SW480 (cell line): ENCODE results near the gene FSD1.
"Not testable (repeated sequence)": the region's sequence is repeated elsewhere in the genome, so short reads cannot be mapped to it uniquely, and the experiment has no call there.

Source experiments
- DNase-seq: peaks from one replicate; pipeline ENCODE4 v3.0.0-alpha.2; 2016; ENCODE audit warnings: low spot score

FSD1 gene

GRCh38 chr19:4284974-4285373 is 19.4 kb upstream of the FSD1 start:
- DNase-seq: no peak

GRCh38 chr19:4286141-4286540 is 18.3 kb upstream of the FSD1 start:
- not testable (repeated sequence) for DNase-seq

DNA sequence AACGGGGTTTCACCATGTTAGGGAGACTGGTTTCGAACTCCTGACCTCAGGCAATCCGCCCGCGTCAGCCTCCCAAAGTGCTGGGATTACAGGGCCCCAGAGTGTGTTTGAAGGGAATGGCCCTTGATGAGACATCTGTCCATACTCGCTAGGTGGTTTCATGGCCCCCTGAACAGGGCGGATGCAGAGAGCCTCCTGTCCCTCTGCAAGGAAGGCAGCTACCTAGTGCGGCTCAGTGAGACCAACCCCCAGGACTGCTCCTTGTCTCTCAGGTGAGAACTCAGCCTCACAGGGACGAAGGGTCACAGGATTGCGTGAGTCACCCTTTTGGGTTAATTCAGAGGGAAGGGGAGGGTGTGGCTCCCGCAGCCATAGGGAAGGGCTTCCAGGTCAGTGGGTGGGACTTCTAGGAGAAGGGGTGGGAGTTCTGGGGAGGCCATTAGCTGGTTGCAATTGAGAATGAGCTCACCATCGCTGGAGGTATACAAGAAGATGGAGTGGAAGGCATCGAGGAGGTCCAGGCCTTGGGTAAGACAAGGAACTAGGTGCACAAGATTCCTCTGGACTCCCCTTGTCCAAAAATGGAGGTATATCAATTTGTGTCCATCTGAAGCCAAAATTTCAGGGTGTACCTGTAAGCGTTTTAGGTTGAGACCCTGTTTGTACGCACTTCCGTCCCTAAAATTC is 16.2 kb upstream of the FSD1 start:
- DNase-seq: peak; percentile 69

DNA sequence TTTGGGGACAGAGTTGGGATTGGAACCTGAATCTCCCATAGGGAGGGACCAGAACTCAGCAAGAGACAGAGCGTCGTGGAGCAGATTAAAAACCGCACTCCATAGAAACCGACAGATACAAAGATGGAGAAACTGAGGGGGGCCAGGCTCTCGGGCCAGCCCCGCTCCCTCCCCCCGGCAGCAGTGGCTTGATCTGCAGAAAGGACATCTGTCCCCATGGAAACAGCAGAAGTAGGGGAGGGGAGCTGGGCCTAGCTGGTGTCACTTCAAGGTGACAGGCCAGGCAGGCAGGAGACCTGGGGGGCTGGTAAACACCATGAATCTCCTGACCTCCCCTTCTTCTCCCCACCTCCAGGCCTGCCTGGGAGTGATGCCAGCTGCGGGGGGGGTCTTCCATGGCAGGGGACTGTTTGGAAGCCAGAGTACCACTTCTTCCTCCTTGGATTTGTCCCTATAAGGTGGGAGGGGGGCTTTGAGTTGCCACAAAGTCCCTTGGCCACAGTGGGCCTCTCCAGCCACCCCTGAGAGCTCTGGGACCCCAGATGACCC is 13.1 kb upstream of the FSD1 start:
- DNase-seq: no peak

DNA sequence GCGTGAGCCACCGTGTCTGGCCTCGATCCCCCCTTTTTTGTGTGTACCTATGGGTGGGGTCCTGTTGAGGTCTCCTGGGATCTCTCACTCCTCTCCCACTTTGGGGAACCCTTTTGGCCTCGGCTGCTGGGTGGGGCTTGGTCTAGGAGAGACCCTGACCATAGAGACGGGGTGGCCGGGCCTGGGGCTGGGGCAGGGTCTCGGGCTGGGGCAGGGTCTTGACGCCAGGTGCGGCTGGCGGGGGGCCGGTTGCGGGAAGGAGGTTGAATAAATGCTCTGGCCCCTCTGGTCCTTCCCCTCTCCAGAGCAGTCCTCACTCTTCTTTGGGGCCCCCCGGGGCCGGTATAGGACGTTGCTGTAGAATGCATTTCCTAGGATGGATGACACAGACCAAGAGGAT is 11.9 kb upstream of the FSD1 start:
- no peak for DNase-seq

DNA sequence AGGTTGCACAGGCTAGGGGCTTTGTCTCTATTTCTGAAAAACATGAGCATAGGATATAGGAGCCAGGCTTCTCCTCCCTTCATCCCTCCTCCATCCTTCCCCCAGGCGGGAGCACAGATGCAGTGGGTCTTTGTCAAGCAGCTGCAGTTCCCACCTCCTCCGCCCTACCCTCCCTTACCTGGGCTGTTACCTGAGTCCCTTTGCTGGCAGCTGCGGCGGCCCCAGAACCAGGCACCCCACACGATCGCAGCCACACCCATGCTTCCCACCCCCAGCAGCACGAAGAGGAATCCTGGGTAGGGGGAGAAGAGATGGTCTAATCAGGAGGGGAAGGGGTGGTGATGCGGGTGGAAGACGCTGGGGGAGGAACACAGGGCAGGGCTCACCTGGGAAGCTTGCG is 10.0 kb upstream of the FSD1 start:
- DNase-seq: no peak

DNA sequence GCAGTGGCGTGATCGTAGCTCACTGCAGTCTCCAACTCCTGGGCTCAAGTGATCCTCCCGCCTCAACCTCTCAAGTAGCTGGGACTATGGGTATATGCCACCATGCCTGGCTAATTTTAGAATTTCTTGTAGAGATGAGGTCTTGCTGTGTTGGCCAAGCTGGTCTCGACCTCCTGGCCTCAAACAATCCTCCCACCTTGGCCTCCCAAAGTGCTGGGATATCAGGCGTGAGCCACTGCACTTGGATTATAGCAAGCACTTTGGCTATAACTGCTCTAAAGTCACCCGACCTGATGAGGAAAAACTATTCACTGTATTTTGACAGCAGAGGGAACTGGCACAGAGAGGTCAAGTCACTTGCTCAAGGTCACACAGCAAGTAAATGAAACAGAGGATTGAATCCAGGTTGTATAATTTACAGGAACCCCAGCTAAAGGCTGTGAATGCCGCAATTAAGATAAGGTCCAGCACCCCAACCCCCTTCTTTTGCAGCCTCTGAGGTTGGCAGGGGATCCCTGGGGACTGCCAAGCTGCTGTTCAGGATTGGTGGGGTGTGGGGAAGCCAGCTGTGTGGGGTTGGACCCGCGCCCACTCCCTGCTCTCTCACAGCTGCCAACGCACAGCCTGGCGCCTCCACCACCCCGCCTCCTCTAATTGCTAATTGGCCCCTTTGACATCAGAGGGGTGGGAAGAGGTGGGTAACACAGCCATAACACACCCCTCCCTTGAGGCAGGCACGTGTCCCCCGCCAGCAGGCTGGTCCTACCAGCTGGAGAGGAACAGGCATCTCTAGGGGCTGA is 8.2 kb upstream of the FSD1 start:
- DNase-seq: no peak

DNA sequence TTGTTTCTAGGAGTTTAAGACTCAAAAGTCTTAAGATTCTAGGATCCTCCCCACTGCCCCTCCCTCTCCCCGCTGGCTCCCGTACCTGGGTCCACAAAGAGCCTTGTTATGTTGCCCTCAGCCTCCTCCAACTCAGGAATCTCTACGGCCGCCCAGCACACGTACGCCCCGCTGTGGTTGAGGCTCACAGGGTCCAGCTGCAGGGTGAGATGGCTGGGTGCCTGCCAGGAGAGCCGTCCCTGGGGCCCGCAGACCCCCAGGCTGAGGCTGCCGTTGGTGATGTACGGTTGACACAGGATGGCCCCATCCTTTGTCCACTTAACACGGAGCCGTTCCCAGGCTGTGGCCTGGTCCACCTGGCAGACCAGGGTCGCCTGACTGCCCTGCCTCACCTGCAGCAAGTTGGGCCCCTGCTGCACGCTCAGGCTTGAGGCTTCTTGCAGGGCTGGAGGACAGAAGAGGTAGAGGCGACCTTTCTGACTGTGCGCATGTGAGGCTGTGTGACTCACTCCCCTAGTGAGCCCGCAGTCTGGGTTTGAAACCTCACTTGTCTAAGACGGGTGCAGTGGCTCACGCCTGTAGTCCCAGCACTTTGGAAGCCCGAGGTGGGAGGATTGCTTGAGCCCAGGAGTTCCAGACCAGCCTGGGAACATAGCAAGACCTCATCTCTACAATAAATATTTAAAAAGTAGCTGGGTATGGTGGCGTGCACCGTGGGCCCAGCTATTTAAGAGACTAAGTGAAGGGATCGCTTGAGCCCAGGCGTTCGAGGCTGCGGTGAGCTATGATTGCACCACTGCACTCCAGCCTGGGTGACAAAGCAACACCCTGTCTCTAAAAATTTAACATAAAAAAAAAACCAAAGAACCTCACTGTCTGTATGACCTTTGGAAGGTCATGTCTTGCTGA is 6.2 kb upstream of the FSD1 start:
- DNase-seq: no peak

GRCh38 chr19:4298810-4299550 is 5.4 kb upstream of the FSD1 start:
- no peak for DNase-seq

DNA sequence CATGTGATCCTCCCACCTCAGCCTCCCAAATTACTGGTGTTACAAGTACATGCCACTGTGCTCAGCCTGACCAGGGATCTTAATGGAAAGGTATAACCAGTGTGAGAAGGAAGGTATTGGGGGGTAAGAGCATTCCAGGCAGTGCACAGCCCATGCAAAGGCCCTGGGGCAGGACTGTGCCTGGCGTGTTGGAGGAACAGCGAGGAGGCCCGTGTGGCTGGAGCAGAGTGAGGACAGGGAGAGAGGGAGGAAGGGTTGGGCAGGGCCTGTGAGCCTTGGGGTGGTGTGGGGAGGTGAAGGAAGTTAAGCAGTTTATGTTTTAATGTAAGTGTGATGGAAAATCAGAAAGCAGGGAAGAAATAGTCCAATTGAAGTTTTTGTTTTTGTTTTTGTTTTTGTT is 3.8 kb upstream of the FSD1 start:
- no peak for DNase-seq

- DNase-seq: no peak
These were observed 2.7 kb upstream of the FSD1 start for GRCh38 chr19:4301590-4302242.

- no peak for DNase-seq
These were observed 2.2 kb upstream of the FSD1 start, which contains the start of gene TMIGD2 for GRCh38 chr19:4302243-4302640. TMIGD2 (minus strand) TSS chr19:4302389; CDS start chr19:4302385, 4 bp downstream.

GRCh38 chr19:4303819-4304537 is 420 bp upstream of the FSD1 start:
- DNase-seq: no peak

- DNase-seq: no peak
These were observed 837 bp downstream of the FSD1 start for GRCh38 chr19:4305257-4305612.

DNA sequence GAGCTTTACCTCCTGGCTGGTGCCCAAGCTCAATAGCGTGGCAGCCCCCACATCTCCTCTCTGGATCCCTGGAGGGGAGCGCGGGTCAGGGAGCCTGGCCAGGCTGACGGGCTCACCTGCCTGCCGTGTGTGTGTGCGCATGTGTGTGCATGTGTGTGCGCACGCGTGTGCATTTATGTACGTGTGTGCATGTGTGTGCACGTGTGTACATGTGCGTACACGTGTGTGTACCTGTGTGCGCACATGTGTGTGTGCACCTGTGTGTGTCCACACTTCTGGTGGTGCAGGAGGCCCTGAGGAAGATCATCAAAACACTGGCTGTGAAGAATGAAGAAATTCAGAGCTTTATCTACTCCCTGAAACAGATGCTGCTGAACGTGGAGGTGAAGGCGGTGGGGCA is 1.3 kb downstream of the FSD1 start:
- DNase-seq: no peak

GRCh38 chr19:4310247-4311121 is 6.1 kb downstream of the FSD1 start:
- peak; percentile 21 for DNase-seq

DNA sequence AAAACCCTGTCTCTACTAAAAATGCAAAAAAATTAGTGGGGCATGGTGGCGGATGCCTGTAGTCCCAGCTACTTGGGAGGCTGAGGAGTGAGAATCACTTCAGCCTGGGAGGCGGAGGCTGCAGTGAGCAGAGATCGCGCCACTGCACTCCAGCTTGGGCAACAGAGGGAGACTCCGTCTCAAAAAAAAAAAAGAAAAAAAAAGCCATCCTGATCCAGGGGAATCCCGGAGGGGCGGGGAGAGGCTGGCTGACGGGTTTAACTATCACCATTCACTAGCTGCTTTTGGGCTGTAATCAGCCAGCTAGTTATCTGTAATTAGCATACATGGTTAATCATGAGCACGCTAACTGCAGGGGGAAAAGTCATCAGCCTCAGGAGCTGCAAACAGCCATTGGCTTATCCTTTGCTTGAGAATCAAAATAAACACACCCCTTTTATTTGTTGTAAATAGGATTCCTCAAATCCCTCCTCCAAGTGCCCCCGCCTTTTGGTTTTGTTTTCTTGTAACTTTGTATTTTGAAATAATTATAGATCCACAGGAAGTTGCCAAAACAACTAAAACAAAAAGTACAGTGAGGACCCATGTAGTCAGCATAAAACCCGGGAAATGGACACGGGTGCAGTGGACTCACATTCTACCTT is 9.6 kb downstream of the FSD1 start:
- DNase-seq: no peak

DNA sequence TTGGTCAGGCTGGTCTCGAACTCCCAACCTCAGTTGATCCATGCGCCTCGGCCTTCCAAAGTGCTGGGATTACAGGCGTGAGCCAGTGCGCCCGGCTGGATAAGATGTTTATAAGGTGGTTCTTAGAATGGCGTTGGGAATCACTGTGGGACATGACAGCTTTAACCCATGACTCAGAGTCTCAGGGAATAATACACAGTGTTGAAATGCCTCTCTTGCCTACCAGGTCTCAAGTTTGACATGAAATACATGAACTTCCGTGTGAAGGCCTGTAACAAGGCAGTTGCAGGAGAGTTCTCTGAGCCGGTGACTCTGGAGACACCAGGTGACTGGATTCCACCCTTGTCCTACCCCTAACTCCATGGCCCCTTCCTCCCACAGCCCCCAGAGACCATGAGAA is 12.6 kb downstream of the FSD1 start:
- DNase-seq: no peak

GRCh38 chr19:4318460-4318859 is 14.1 kb downstream of the FSD1 start:
- no peak for DNase-seq
